ENCODE measurements around the gene ARID3A. TPM values are rescaled to one million over a fixed set of nuclear protein-coding genes. Genes with fewer than 3 reads are reported as not detected.

ARID3A gene
- total RNA-seq, 1 experiment from 2014 or later, result 0.85 TPM

DNA sequence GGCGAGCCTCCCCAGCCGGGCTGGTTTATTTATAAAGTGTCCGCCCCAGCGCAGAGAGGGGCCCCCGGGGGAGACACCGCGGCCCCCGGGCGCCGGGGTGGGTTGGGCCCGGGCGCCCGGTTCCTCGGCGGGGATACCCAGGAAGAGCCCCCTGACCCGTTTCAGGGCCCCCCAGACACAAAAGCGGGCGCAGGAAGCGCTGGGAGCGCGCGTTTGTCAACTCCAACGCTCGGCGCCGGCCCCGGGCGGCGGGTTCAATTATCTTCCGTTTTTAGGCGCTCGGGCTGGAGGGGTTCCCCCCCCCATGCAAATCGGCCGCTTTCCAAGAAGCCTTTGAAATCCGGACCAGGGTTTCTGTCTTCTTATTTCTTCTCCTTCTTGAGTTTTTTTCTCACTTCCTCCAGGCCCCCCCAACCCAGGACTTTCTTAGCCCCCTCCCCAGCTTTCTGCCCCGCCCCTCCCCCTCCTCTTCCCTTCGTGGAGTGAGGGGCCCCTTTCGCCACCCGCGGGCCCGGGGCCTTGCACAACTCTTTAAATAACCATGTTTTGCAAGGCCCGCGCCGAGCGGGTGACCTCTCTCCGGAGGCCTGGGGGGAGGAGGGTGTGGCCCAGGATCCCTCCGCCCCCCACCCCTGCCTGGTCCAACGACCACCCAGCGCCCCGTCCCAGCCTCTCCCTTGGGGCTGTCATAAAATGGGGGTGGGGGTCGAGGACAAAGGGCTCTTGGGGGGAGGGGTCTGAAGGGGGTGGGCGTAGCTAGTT is 935 bp downstream of the ARID3A start:
- Mint-ChIP-seq H3K27me3 (ENCODE audit: unreplicated experiment) (peaks cover 3% of the 10 kb centered on the region), H3K36me3 (ENCODE audit: insufficient read depth, unreplicated experiment) (peaks cover 8% of the 10 kb centered on the region), H3K27ac (ENCODE audit: unreplicated experiment) (no peak overlapping the region), H3K9me3 (ENCODE audit: low read depth, unreplicated experiment) (no peaks in the 10 kb centered on the region), H3K4me3 (ENCODE audit: low read depth, unreplicated experiment) (peak overlapping the region; percentile 53), H3K4me1 (ENCODE audit: low read depth, unreplicated experiment) (no peaks in the 10 kb centered on the region)
- CTCF ChIA-PET, result no interaction called here
- BruUV-seq (replicated peaks), result no TSS peak
- intact Hi-C loops (cut with micrococcal nuclease; ENCODE audit: unreplicated experiment), result no loop called here
- TF ChIP-seq, protein P1, sequence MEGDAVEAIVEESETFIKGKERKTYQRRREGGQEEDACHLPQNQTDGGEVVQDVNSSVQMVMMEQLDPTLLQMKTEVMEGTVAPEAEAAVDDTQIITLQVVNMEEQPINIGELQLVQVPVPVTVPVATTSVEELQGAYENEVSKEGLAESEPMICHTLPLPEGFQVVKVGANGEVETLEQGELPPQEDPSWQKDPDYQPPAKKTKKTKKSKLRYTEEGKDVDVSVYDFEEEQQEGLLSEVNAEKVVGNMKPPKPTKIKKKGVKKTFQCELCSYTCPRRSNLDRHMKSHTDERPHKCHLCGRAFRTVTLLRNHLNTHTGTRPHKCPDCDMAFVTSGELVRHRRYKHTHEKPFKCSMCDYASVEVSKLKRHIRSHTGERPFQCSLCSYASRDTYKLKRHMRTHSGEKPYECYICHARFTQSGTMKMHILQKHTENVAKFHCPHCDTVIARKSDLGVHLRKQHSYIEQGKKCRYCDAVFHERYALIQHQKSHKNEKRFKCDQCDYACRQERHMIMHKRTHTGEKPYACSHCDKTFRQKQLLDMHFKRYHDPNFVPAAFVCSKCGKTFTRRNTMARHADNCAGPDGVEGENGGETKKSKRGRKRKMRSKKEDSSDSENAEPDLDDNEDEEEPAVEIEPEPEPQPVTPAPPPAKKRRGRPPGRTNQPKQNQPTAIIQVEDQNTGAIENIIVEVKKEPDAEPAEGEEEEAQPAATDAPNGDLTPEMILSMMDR (IDR thresholded peaks at IDR 0.05; ENCODE audit: unreplicated experiment), result no peak
- DNase-seq, result no peak

DNA sequence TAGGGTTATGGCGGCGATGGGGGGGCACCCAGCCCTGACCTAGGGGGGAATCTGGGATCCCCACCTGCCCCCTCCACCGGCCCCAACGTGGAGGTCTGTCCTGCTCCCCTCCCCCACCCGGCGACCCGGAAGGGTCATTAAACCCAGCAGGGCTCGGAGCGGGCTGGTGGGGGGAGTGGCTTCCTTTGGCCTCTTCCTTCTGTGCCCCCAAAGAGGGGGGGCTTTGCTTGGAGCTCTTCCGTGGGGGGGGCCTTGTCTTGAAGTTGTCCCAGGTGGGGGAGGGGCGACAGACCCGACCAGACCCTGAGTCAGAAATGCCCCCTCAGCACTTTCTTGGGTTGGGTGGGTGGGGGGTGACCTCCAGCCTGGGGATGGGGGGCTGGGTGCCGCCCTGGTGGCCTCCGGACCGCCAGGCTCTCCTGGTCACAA is 1.5 kb downstream of the ARID3A start:
- H3K27ac Mint-ChIP-seq (ENCODE audit: unreplicated experiment), result no peak overlapping the region
- TF ChIP-seq, protein P1 (IDR thresholded peaks at IDR 0.05; ENCODE audit: unreplicated experiment), result no peak
- DNase-seq, result no peak
- H3K4me1 Mint-ChIP-seq (ENCODE audit: low read depth, unreplicated experiment), result no peaks in the 10 kb centered on the region
- CTCF ChIA-PET, result no interaction called here
- H3K27me3 Mint-ChIP-seq (ENCODE audit: unreplicated experiment), result peaks cover 3% of the 10 kb centered on the region
- no peak overlapping the region for H3K4me3 Mint-ChIP-seq (ENCODE audit: low read depth, unreplicated experiment)
- intact Hi-C loops (cut with micrococcal nuclease; ENCODE audit: unreplicated experiment), result no loop called here
- no TSS peak for BruUV-seq (replicated peaks)
- H3K36me3 Mint-ChIP-seq (ENCODE audit: insufficient read depth, unreplicated experiment), result peaks cover 8% of the 10 kb centered on the region
- H3K9me3 Mint-ChIP-seq (ENCODE audit: low read depth, unreplicated experiment), result no peaks in the 10 kb centered on the region

DNA sequence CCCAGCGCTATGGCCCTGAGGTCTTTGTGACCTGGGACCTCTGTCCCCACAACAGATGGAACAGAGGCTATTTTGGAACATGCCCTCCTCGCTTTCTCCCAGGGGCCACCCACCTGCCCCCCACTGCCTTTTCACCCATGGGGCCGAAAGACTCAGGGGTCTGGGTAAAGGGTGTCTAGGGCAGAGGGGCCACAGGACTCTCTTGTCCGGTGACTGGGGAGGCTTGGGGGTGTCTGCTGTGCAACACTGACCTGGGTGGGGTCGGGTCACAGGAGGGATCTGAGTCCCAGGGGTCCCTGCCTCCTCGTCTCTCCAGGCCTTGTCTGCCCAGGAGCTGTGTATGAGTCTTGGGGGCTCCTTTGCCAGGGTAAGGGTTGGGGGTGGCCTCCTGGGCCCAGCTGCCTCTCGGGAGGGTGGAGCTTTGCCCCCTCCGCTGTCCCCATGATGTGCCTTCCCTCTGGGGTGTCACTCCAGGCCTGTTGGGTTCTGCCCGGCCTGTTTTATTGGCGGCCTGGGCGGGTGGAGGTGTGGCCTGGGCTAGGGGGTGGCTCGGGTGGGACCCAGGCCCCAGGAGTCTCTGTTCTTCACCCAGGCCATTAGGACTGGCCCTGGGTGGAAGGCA is 2.1 kb downstream of the ARID3A start:
- Mint-ChIP-seq H3K4me3 (ENCODE audit: low read depth, unreplicated experiment) (no peak overlapping the region), H3K27ac (ENCODE audit: unreplicated experiment) (no peak overlapping the region), H3K9me3 (ENCODE audit: low read depth, unreplicated experiment) (no peaks in the 10 kb centered on the region), H3K36me3 (ENCODE audit: insufficient read depth, unreplicated experiment) (peaks cover 12% of the 10 kb centered on the region), H3K27me3 (ENCODE audit: unreplicated experiment) (peaks cover 8% of the 10 kb centered on the region), H3K4me1 (ENCODE audit: low read depth, unreplicated experiment) (no peaks in the 10 kb centered on the region)
- DNase-seq, result no peak
- TF ChIP-seq, protein P1 (IDR thresholded peaks at IDR 0.05; ENCODE audit: unreplicated experiment), result no peak
- CTCF ChIA-PET, result no interaction called here
- BruUV-seq (replicated peaks), result no TSS peak
- intact Hi-C loops (cut with micrococcal nuclease; ENCODE audit: unreplicated experiment), result no loop called here

DNA sequence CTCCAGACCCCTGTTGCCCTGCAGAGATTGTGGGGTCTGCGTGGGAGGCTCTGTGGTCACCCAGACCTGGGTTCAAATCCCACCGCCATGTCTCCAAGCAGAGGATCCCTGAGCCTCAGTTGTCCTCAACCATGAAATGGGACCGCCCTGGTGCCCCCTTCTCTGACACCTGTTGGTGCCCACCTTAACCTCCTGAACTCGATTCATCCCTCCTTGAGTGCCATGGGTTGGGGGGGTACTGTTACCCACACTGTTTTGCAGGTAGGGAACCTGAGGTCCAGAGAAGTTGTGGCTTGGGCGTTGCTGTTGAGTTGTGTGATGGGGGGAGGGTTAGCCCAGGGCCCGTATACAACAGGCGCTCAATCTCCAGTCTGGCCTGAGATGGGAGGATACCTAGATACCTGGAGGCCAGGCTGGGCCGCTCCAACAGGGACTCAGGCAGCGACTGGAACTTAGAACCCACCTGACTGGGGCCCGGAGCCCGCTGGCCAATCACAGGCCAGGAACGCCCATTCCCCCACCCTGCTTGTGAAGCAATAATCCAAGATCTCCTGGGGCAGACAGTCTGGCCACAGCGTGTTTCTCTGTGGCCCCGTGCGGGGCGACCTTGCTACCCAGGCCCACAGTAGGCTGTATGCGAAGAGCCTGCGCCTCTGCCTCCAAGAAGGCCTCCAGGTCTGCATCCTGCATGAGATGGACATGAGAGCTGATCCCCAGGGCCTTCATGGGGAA is 2.8 kb downstream of the ARID3A start:
- intact Hi-C loops (cut with micrococcal nuclease; ENCODE audit: unreplicated experiment), result no loop called here
- Mint-ChIP-seq H3K9me3 (ENCODE audit: low read depth, unreplicated experiment) (no peaks in the 10 kb centered on the region), H3K27ac (ENCODE audit: unreplicated experiment) (no peak overlapping the region), H3K4me1 (ENCODE audit: low read depth, unreplicated experiment) (no peaks in the 10 kb centered on the region), H3K4me3 (ENCODE audit: low read depth, unreplicated experiment) (no peak overlapping the region), H3K27me3 (ENCODE audit: unreplicated experiment) (peaks cover 16% of the 10 kb centered on the region), H3K36me3 (ENCODE audit: insufficient read depth, unreplicated experiment) (peaks cover 13% of the 10 kb centered on the region)
- BruUV-seq (replicated peaks), result no TSS peak
- no peak for DNase-seq
- TF ChIP-seq, protein P1 (IDR thresholded peaks at IDR 0.05; ENCODE audit: unreplicated experiment), result no peak
- CTCF ChIA-PET, result no interaction called here

Data from Calu3 (cell line).